GM21576 (cell line): Measurements from ENCODE around the gene WDR5.

Source experiments
- ATAC-seq: cut with Tn5 transposase; IDR thresholded peaks from one replicate; pipeline ENCODE4 v1.9.1; 2021; ENCODE audit warnings: mild to moderate bottlenecking, moderate library complexity; ENCODE audit not compliant: unreplicated experiment

The WDR5 gene

GRCh38 chr9:134157378-134157885 is 21.6 kb downstream of the WDR5 start:
- no peak for ATAC-seq

GRCh38 chr9:134158242-134158641 is 22.4 kb downstream of the WDR5 start:
- no peak for ATAC-seq

DNA sequence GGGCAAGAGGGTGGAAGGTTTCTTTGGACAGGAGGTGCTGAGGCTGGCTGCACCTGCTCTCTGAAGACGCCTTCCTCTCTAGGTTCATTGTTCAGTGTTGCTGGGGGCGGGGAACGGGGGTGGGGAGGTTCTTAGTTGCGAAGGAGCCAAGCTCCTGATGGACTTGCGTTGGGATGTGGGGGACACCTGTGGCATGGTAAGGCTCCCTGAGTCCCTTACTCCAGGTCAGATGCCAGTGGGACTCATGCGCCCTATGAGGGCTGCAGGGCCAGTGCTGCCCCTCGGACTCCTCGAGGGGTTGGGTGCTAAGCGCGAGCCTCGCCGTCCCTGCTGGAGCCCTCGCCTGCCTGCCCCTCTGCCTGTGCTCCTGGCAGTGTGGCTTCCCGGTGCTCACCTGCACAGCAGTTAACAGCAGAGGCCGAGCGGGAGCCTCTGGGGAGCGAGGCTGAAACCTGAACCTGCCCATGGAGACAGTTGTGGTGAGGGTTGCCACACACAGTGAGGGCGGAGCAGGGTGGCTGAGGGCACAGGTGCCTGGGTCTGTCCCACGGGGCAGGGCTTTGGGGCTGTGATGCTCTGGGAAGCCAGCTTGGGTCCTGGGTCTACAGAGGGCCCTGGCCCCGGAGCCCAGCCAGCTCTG is 23.0 kb downstream of the WDR5 start:
- no peak for ATAC-seq

DNA sequence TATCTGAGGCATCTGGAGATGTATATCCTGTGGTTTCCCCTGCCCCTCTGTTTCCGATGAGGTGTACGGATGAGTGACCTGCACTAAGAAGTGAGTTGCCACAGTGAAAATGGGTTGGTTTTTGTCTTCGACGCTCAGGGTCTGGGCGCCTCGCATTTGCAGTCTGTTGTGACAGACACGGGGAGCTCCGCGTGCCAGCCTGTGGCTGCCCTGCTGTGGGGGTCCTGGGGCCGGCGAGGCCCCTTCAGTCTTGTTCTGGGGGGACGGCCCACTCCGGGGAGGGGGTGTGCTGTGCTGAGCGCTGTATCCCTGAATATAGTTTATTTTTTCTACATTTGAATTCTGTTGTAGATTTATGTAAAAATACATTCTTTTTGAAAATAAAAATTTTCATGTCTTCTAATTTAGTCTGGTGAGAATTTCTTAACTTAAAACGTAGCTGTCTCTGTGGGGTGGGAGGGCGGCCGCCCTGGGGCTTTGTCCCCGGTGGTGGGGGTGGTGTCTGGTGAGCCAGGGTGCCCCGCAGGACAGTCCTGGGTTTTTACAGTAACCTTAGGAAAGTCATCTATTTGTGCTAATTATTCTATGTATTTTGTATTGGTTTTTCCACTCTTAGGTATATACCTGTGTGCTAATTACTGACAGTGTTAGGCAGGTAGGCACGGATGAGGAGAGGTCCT is 23.8 kb downstream of the WDR5 start:
- no peak for ATAC-seq

DNA sequence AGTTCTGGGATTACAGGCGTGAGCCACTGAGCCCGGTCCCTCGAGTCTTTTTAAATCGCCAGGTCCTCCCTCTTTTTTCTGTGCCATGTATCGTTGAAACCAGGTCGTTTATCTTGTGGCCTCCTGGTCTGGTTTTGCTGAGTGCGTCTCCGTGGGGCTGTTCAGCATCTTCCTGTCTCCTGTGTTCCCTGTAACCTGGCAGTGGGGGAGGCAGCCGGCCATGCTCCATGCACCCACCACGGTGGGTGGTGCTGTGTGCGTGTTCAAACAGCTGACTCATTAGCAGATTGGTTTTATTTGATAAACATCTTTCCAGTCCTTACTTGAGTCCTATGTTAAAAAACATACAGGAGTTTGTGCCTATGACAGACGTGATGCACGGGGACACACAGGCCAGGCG is 25.8 kb downstream of the WDR5 start:
- no peak for ATAC-seq

DNA sequence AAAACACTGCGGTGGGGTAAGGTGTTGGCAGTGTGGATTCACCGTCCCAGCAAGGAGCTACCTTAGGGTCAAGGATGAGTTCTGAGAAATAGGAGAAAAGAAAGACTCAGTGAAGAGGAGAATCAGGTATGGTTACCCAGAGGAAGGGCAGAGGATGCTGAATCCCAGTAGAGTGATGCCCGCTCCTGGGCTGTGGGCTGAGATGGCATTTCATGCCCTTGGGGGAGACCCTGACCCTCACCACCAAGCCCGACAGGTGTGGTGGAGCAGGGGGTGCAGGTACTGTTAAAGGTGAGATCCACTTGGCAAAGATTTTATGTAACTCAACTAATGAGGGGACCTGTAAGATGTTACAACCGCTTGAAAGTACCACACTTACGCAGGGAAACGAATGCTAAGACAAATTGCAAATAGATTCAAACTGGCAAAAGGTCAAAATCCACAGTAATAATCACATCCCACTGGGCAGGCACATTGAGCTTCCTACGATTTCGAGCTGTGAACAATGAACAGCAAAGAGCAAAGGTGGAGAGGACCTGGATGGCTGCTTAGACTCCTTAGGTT is 26.4 kb downstream of the WDR5 start:
- ATAC-seq, result no peak

DNA sequence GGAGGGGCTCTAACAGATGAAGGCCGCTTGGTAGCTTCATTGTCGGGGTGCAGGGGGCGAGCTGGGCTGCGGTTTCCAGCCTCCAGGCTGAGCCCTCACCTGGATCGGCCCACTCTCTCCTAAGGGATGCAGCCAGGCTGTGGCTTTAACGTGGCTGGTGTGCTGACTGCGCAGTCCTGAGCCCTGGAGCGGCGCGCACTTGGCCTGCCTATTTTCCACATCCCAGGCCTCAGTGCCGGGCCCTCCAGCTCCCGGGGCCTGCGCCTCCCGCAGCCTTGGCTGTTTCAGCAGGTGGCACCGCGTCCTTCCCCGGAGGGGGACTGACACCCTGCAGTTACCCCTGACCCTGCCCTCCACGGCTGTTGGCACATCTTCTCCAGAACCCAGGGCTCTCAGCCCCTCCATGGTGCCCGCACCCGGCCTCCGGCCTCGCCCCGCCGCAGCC is 27.1 kb downstream of the WDR5 start:
- ATAC-seq, result no peak

GRCh38 chr9:134163371-134164196 is 27.7 kb downstream of the WDR5 start:
- ATAC-seq, result no peak

- no peak for ATAC-seq
These were observed 29.0 kb downstream of the WDR5 start for GRCh38 chr9:134164879-134165278.

- ATAC-seq, result no peak
These were observed 29.8 kb downstream of the WDR5 start for GRCh38 chr9:134165357-134166315.

DNA sequence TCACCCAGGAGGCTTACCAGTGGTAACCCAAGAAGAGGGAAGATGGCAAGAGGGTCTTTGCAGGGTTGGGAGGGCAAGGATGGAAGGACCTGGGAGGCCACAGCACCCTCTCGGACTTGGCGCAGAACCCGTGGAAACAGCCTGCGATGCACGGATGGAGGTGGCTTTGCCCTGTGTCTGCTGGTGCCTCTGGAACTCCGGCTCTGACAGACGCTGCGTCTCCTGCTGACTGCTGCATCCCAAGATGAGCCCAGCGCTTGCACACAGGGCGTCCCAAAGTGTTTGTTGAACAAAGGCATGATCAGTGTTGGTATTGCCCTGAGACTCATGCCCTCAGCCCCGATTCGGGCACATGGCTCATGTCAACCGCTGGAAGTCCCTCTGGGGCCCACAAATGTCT is 30.5 kb downstream of the WDR5 start:
- ATAC-seq, result no peak

DNA sequence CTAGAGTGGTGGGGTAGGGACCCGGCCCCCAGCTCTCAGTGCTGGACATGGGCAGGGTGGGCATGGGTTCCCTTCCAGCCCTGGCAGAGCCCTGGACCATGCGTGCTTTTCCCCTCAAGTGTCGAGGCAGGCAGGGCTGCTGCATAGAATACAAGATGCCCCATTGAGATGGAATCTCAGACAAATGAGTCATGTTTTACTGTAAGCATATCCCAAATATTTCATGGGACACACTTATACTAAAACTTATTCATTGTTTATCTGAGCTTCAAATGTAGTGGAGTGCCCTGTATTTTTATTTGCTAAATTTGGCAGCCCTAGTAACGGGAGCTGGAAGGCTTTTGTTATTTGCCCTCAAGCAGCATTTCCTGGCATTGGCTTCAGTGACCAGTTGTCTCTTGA is 31.6 kb downstream of the WDR5 start:
- no peak for ATAC-seq

- no peak for ATAC-seq
These were observed 33.1 kb downstream of the WDR5 start for GRCh38 chr9:134168757-134169550.

GRCh38 chr9:134169724-134170401 is 34.0 kb downstream of the WDR5 start:
- ATAC-seq, result no peak

GRCh38 chr9:134170532-134171315 is 34.8 kb downstream of the WDR5 start:
- ATAC-seq, result no peak

DNA sequence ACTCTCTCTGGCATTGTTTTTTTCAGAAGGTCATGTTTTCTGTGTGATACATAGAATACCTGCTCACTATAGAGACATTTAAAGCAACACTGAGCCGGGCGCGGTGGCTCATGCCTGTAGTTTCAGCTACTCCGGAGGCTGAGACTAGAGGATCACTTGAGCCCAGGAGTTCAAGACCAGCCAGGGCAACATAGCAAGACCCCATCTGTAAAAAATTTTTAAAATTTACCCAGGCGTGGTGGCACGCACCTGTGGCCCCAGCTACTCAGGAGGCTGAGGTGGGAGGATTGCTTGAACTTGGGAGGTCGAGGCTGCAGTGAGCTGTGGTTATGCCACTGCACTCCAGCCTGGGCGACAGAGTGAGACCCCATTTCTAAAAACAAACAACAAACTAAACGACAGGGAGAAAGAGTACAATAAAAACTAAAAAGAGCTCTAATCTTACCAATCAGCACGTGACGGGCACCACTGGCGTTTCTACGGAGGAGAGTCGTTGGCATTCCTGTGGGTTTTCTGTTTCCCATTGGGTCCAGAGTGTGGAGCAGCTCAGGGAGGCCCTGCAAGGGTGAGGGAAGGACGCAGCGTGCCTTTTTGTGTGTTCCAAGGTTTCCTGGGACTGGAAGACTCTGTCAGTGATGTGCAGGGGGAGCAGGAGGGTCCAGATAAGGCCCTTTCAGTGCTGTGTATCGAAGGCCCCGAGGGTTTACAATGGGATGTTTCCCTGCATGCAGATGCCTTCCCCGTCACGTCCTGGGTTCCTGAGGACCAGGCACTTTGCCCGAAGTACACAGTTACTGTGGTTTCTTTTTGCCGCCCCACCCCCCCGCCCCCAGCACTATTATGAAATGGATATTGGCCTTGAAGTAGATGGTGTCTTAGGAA is 35.7 kb downstream of the WDR5 start:
- ATAC-seq, result no peak
